ENCODE data around the gene FANCG.

The FANCG gene

GRCh38 chr9:35079426-35080341, at the start of gene FANCG:
Gene FANCG (minus strand): TSS chr9:35079942. CDS start chr9:35079524, 418 bp downstream.
- peak; percentile 94 for DNase-seq

- peak; percentile 94 for DNase-seq
Measured at GRCh38 chr9:35116898-35117551, 37.3 kb upstream of the FANCG start.

- no peak for DNase-seq
Measured at GRCh38 chr9:35116539-35116897, 36.8 kb upstream of the FANCG start.

- DNase-seq: peak; percentile 97
Measured at GRCh38 chr9:35115680-35116538, 36.2 kb upstream of the FANCG start, which contains the start of gene ATOSB. Gene ATOSB (minus strand): TSS chr9:35115862. CDS start chr9:35108274, 7,588 bp downstream.

- peak; percentile 72 for DNase-seq
Measured at GRCh38 chr9:35114840-35115628, 35.3 kb upstream of the FANCG start.

- peak; percentile 86 for DNase-seq
Measured at GRCh38 chr9:35114113-35114839, 34.5 kb upstream of the FANCG start.

- DNase-seq: peak; percentile 69
Measured at GRCh38 chr9:35112257-35113020, 32.7 kb upstream of the FANCG start.

- DNase-seq: peak; percentile 99
Measured at GRCh38 chr9:35111001-35111933, 31.5 kb upstream of the FANCG start.

- peak; percentile 63 for DNase-seq
Measured at GRCh38 chr9:35110327-35110761, 30.6 kb upstream of the FANCG start.

GRCh38 chr9:35108946-35109575, 29.3 kb upstream of the FANCG start:
- DNase-seq: peak; percentile 45

GRCh38 chr9:35108461-35108860, 28.7 kb upstream of the FANCG start:
- DNase-seq: peak; percentile 56

- peak; percentile 61 for DNase-seq
Measured at GRCh38 chr9:35107297-35108290, 27.9 kb upstream of the FANCG start.

GRCh38 chr9:35106343-35106730, 26.6 kb upstream of the FANCG start:
- DNase-seq: no peak

GRCh38 chr9:35105571-35106342, 26.0 kb upstream of the FANCG start:
- DNase-seq: peak; percentile 53

GRCh38 chr9:35105126-35105525, 25.4 kb upstream of the FANCG start:
- no peak for DNase-seq

GRCh38 chr9:35104586-35104985, 24.8 kb upstream of the FANCG start:
- DNase-seq: no peak
